KMS-11 (cell line): Measurements from ENCODE around the gene TRIM47.
A peak's percentile ranks its signal among the peaks of the same experiment; 100 is the strongest.
"Not testable (repeated sequence)": the region's sequence is repeated elsewhere in the genome, so short reads cannot be mapped to it uniquely, and the experiment has no call there.

Experiments used
- H2AFZ ChIP-seq: fragments of 200-600 bp; sonication (generic); 2 replicates; pipeline ENCODE4 v1.6.1; 2016; ENCODE audit warnings: antibody characterized with exemption, mixed run types, low read depth
- H3K27ac ChIP-seq: fragments of 200-600 bp; sonication (generic); 2 replicates; pipeline ENCODE4 v1.6.1; 2016; ENCODE audit warnings: mild to moderate bottlenecking, mixed run types
- H3K27me3 ChIP-seq: fragments of 200-600 bp; sonication (generic); 2 replicates; pipeline ENCODE4 v1.6.1; 2017; ENCODE audit warnings: mild to moderate bottlenecking, low read depth, mixed run types, moderate library complexity; ENCODE audit not compliant: insufficient read depth
- H3K36me3 ChIP-seq: fragments of 200-600 bp; sonication (generic); 2 replicates; pipeline ENCODE4 v1.6.1; 2017; ENCODE audit warnings: mild to moderate bottlenecking, mixed run types; ENCODE audit not compliant: insufficient read depth
- H3K4me1 ChIP-seq: fragments of 200-600 bp; sonication (generic); 2 replicates; pipeline ENCODE4 v1.6.1; 2016; ENCODE audit warnings: mild to moderate bottlenecking, low read depth, mixed run types; ENCODE audit not compliant: poor library complexity, severe bottlenecking
- H3K4me2 ChIP-seq: fragments of 200-600 bp; sonication (generic); 2 replicates; pipeline ENCODE4 v1.7.0; 2016; ENCODE audit warnings: mild to moderate bottlenecking, mixed run types
- H3K4me3 ChIP-seq: fragments of 200-600 bp; sonication (generic); IDR thresholded peaks from 2 replicates; pipeline ENCODE4 v1.6.1; 2017; ENCODE audit warnings: low read depth, low read length, mixed read lengths; ENCODE audit not compliant: insufficient read depth
- H3K79me2 ChIP-seq: fragments of 200-600 bp; sonication (generic); 2 replicates; pipeline ENCODE4 v1.6.1; 2016; ENCODE audit warnings: low read depth, mixed run types; ENCODE audit not compliant: insufficient read depth
- H3K9ac ChIP-seq: fragments of 200-600 bp; sonication (generic); 2 replicates; pipeline ENCODE4 v1.6.1; 2016; ENCODE audit warnings: mild to moderate bottlenecking, mixed run types
- H4K20me1 ChIP-seq: fragments of 200-600 bp; sonication (generic); 2 replicates; pipeline ENCODE4 v1.6.1; 2016; ENCODE audit warnings: mild to moderate bottlenecking, mixed run types; ENCODE audit not compliant: insufficient read depth
- TF ChIP-seq, protein P1 (sequence below): fragments of 200-600 bp; sonication (generic); conservative IDR thresholded peaks from 2 replicates; pipeline ENCODE4 v1.6.1; 2017; ENCODE audit warnings: low read depth, mild to moderate bottlenecking, antibody characterized with exemption, low read length, moderate library complexity, mixed read lengths

TRIM47 gene

DNA sequence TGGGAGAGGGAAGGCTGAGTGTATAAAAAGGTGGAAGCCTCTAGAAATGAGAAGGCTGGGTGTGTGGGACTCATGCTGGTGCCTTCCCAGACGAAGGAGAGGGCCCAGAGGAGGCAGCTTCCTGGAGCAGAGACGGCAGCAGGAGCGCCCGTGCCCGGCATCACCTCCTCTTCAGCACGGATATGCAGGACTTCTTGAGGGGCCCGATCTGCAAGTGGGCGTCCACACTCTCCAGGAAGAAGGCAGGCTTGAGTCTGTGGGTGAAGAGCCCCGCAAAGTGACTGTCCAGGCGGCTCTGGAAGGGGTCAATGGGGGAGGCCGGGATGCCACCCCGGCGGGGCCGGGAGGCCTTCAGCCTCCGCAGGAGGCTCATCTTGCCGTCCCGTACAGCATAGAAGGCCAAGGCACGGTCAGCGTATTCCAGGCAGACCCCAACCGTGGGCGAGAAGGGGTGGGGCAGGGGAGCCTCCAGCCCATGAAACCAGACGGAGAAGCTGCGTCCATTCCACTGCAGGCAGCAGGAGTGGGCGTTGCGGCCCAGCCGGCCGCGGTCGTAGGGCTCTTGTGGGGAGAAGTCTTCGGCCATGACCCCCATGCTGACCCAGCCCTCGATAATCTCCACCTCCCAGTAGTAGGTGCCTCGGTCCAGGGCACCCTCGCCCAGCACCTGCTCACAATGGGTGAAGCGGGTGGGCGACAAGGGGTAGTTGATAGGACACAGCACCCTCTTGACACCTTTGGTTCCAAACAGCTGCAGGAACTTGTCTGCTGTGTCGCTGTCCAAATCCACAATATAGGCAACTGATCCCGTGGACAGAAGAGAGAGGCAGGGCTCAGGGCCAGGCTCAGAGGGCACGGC is 3.8 kb downstream of the TRIM47 start:
- peak overlapping the region; percentile 89; the same call in 1 of the 2 replicates for H3K27ac ChIP-seq
- TF ChIP-seq, protein P1, sequence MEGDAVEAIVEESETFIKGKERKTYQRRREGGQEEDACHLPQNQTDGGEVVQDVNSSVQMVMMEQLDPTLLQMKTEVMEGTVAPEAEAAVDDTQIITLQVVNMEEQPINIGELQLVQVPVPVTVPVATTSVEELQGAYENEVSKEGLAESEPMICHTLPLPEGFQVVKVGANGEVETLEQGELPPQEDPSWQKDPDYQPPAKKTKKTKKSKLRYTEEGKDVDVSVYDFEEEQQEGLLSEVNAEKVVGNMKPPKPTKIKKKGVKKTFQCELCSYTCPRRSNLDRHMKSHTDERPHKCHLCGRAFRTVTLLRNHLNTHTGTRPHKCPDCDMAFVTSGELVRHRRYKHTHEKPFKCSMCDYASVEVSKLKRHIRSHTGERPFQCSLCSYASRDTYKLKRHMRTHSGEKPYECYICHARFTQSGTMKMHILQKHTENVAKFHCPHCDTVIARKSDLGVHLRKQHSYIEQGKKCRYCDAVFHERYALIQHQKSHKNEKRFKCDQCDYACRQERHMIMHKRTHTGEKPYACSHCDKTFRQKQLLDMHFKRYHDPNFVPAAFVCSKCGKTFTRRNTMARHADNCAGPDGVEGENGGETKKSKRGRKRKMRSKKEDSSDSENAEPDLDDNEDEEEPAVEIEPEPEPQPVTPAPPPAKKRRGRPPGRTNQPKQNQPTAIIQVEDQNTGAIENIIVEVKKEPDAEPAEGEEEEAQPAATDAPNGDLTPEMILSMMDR, result no peak

DNA sequence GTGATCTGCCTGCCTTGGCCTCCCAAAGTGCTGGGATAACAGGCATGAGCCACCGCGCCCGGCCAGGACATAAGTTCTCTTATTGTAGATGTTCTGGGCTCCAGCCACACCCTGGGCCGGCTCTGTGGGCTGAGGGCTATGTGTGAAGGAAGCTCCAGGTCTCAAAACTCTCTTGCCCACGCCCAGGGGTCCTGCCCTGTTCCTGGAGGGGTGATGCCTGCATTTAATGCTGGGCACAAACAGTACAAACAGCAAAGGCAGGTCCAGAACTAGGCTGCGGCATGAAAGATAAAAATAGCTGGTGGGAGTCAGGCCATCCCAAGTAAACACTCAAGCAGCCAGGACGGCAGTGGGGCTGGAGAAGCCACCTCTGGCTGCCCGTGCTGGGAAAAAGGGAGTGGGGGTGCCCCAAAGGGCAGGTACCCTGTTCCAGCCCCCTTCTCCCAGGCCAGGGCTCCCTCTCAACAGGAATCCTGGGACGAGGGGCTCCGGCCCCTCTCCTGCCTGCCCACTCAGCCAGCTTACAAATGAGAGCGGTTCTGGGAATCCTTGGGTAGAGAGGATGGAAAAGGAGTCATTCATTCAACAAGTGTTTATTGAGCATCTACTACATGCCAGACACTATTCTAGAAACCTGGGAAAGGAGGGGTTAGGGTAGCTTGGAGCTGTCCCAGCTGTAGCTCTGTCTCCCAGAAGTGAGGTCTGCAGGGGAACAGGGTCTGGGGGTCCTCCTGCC is 4.6 kb downstream of the TRIM47 start:
- H4K20me1 ChIP-seq, result no peaks in the 10 kb centered on the region
- TF ChIP-seq, protein P1, result no peak
- H3K27me3 ChIP-seq, result no peaks in the 10 kb centered on the region
- H3K4me1 ChIP-seq, result peaks cover 33% of the 10 kb centered on the region
- H3K9ac ChIP-seq, result no peak overlapping the region; the same call in 1 of the 2 replicates
- peaks cover 25% of the 10 kb centered on the region for H3K79me2 ChIP-seq
- peak overlapping the region; percentile 67; the same call in 1 of the 2 replicates for H3K4me2 ChIP-seq
- H2AFZ ChIP-seq, result no peak overlapping the region
- H3K4me3 ChIP-seq, result no peak overlapping the region
- H3K27ac ChIP-seq, result peak overlapping the region; percentile 89
- no peaks in the 10 kb centered on the region for H3K36me3 ChIP-seq

More for the DNA sequence above, 3.8 kb downstream of the TRIM47 start:
- H3K36me3 ChIP-seq, result no peaks in the 10 kb centered on the region
- H3K27me3 ChIP-seq, result no peaks in the 10 kb centered on the region
- peaks cover 39% of the 10 kb centered on the region for H3K4me1 ChIP-seq
- H3K4me2 ChIP-seq, result no peak overlapping the region
- no peak overlapping the region for H2AFZ ChIP-seq
- H3K4me3 ChIP-seq, result no peak overlapping the region
- no peak overlapping the region for H3K9ac ChIP-seq
- peaks cover 25% of the 10 kb centered on the region for H3K79me2 ChIP-seq
- H4K20me1 ChIP-seq, result no peaks in the 10 kb centered on the region

DNA sequence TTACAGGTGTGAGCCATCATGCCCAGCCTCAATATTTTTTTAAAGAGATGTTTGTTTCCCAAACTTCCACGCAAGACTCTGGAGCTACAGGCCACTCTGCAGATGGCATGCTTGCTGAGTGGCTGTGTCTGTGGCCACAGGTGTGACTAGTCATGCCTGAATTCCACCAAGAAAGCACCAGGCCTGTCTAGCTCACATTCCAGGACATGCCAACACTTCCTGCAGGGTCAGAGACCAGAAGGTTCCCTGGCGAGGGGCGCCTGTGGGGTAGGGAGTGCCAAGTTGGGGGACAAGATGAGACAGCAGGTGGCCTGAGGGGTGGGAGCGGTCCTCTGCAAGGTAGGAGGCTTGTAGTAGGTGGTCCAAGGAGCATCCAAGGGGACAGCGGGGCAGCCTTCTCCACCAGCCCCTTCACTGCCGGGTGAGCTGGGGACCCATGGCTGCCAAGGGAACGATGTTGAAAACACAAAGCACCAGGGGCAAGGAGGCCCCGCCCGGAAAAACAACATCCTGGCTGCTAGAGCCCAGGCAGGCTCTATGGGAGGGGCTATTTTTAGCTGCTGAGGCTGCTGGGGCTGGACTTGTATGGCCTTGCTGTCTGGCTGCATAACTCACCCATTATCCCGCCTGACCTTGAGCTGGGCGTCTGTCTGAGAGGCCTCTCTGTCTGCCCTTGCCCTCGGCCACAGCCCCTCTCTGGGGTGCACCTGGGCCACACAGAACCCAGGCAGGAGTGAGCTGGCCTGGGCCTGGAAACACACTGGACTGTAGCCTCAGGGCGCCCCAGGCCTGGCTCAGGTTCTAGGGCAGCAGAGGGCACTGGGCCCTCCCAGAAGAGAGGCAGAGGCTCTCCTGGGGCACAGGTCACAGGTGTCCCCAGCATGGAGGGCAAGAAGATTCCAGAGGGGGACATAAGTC is 5.7 kb downstream of the TRIM47 start:
- Histone ChIP-seq H3K4me2 (peak overlapping the region; percentile 67), H2AFZ (peak overlapping the region; percentile 15; the same call in 1 of the 2 replicates), H3K4me1 (peaks cover 33% of the 10 kb centered on the region), H3K79me2 (peaks cover 23% of the 10 kb centered on the region), H3K27me3 (no peaks in the 10 kb centered on the region), H3K9ac (peak overlapping the region; percentile 49; the same call in 1 of the 2 replicates), H4K20me1 (no peaks in the 10 kb centered on the region), H3K27ac (peak overlapping the region; percentile 89), H3K4me3 (no peak overlapping the region), H3K36me3 (no peaks in the 10 kb centered on the region)
- TF ChIP-seq, protein P1, result no peak

DNA sequence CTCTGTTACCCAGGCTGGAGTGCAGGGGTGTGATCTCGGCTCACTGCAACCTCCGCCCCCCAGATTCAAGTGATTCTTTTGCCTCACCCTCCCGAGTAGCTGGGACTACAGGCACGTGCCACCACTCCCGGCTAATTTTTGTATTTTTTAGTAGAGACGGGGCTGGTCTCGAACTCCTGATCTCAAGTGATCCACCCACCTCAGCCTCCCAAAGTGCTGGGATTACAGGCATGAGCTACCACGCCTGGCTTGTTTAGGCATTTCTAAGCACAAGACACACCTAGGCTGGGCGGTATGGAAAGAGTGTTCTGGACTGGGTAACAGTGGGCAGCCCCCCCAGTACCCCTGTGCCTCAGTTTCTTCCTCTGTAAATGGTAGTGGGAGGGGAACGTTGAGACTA is 8.2 kb downstream of the TRIM47 start:
- not testable (repeated sequence) for H3K27me3 ChIP-seq, H3K36me3 ChIP-seq, H3K9ac ChIP-seq, H2AFZ ChIP-seq, H3K4me2 ChIP-seq, H3K79me2 ChIP-seq, H3K4me3 ChIP-seq, H3K27ac ChIP-seq, H4K20me1 ChIP-seq
- peaks cover 42% of the 10 kb centered on the region for H3K4me1 ChIP-seq
